Measurements from ENCODE around the gene PAMR1.

PAMR1 gene

GRCh38 chr11:35558513-35558912 lies 33.1 kb upstream of the PAMR1 start:
- Histone ChIP-seq H3K27me3 (no peaks in the 10 kb centered on the region), H3K27ac (no peak overlapping the region), H3K36me3 (no peaks in the 10 kb centered on the region), H4K20me1 (no peaks in the 10 kb centered on the region), H3K9ac (no peak overlapping the region), H3K4me3 (no peak overlapping the region), H3K4me2 (no peak overlapping the region), H3K9me3 (replicated peaks in 1 of 11) (peaks cover 0 to 6% (median 0%) of the 10 kb centered on the region in 11 experiments; a peak in 1 of 22 replicates), H3K4me1 (peaks cover 0 to 11% (median 0%) of the 10 kb centered on the region in 10 experiments; a peak in 4 of 20 replicates)
- TF ChIP-seq Cebpa-rat (IDR thresholded peaks at IDR 0.05): no peak

DNA sequence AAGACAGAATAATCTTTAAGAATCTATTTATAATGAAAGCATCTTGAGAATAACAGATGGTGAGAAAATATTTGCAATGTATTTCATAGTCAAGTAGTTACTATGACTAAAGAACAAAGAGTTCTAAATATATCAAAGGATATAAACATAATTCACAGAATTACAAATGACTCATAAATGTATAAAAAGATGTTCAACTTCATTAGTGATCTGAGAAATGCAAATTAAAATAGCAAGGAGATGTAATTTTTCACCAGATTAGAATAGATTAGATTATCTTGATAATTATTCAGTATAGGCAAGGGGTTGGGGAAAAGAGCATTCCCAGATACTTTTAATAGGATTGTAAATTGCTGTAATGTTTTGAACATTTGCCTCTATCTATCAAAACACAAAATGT lies 30.1 kb upstream of the PAMR1 start:
- no peak for TF ChIP-seq Cebpa-rat (IDR thresholded peaks at IDR 0.05)
- Histone ChIP-seq H4K20me1 (no peaks in the 10 kb centered on the region), H3K9ac (no peak overlapping the region), H3K27me3 (no peaks in the 10 kb centered on the region), H3K4me1 (peaks cover 0 to 2% (median 0%) of the 10 kb centered on the region in 10 experiments; a peak in 1 of 20 replicates), H3K36me3 (no peaks in the 10 kb centered on the region), H3K4me2 (no peak overlapping the region), H3K27ac (no peak overlapping the region), H3K4me3 (no peak overlapping the region), H3K9me3 (replicated peaks in 1 of 11) (peaks cover 0 to 6% (median 0%) of the 10 kb centered on the region in 11 experiments; a peak in 1 of 22 replicates)

GRCh38 chr11:35554491-35555437 lies 29.3 kb upstream of the PAMR1 start:
- Histone ChIP-seq H3K4me3 (no peak overlapping the region), H3K9ac (no peak overlapping the region), H4K20me1 (no peaks in the 10 kb centered on the region), H3K36me3 (no peaks in the 10 kb centered on the region), H3K27ac (no peak overlapping the region), H3K4me1 (peaks cover 1 to 9% (median 4%) of the 10 kb centered on the region in 10 experiments; a peak in 19 of 20 replicates), H3K4me2 (no peak overlapping the region), H3K9me3 (replicated peaks in 1 of 11) (peaks cover 0 to 6% (median 0%) of the 10 kb centered on the region in 11 experiments; a peak in 1 of 22 replicates), H3K27me3 (no peaks in the 10 kb centered on the region)
- TF ChIP-seq Cebpa-rat (IDR thresholded peaks at IDR 0.05): no peak

DNA sequence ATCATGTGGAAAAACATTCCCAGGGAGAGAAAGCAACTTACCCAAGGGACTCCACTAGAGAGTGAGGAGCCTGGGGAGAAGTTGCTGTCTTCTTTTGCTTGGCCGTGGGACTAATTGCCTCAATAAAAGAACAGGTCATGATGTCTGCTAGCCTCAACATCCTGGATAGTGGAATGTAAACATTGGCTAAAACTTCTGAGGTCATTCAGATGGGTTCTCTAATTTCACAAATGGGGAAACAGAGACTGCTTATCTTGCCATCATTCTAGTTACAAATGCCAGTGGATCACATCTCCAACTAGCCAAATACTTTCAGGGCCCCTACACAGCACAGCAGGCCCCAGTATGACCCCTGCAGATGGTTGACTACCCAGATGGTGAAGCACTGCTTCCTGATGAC lies 28.4 kb upstream of the PAMR1 start:
- Histone ChIP-seq H4K20me1 (no peaks in the 10 kb centered on the region), H3K27ac (no peak overlapping the region), H3K9ac (no peak overlapping the region), H3K4me3 (no peak overlapping the region), H3K9me3 (replicated peaks in 1 of 11) (peaks cover 0 to 6% (median 0%) of the 10 kb centered on the region in 11 experiments; a peak in 1 of 22 replicates), H3K4me2 (no peak overlapping the region), H3K27me3 (no peaks in the 10 kb centered on the region), H3K36me3 (no peaks in the 10 kb centered on the region), H3K4me1 (peaks cover 11 to 19% (median 14%) of the 10 kb centered on the region in 10 experiments)
- no peak for TF ChIP-seq Cebpa-rat (IDR thresholded peaks at IDR 0.05)

DNA sequence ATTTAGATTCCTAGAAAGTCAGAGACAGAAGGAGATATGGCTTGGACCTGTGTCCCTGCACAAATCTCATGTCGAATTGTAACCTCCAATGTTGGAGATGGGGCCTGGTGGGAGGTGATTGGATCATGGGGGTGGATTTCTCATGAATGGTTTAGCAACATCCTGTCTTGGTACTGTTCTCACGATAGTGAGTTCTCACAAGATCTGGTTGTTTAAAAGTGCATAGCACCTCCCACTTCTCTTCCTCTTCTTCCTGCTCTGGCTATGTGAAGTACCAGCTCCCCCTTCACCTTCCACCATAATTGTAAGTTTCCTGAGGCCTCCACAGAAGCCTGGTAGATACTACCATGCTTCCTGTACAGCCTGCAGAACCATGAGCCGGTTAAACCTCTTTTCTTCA lies 27.6 kb upstream of the PAMR1 start:
- no peak overlapping the region for H3K4me2 ChIP-seq
- TF ChIP-seq Cebpa-rat (IDR thresholded peaks at IDR 0.05): no peak
- no peak overlapping the region for H3K9ac ChIP-seq
- H4K20me1 ChIP-seq: no peaks in the 10 kb centered on the region
- H3K27ac ChIP-seq: no peak overlapping the region
- H3K36me3 ChIP-seq: no peaks in the 10 kb centered on the region
- peaks cover 13 to 22% (median 17%) of the 10 kb centered on the region in 10 experiments for H3K4me1 ChIP-seq
- H3K4me3 ChIP-seq: no peak overlapping the region
- H3K9me3 ChIP-seq (replicated peaks in 1 of 11): peaks cover 0 to 6% (median 0%) of the 10 kb centered on the region in 11 experiments; a peak in 1 of 22 replicates
- H3K27me3 ChIP-seq: no peaks in the 10 kb centered on the region

DNA sequence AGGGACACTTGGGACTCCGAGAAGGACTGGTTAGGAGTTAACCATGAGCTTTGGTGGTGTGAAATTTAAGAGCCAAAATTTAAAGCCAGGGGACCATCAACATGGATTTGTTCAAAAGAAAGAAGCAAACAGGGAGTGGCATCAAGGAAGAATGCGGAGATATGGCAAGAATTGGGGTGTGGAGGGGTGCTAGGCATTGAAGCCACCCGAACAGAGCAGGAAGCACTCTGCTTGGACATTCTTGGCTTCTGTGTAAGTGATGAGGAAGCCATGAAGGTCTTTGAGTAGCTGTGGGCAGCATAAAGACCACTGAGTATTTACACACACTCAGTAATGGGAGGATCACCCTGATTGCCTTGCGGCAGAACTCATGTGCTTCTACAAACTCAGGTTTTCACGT lies 27.2 kb upstream of the PAMR1 start:
- H3K27ac ChIP-seq: no peak overlapping the region
- TF ChIP-seq Cebpa-rat (IDR thresholded peaks at IDR 0.05): no peak
- H3K9ac ChIP-seq: no peak overlapping the region
- no peaks in the 10 kb centered on the region for H3K36me3 ChIP-seq
- H3K4me2 ChIP-seq: no peak overlapping the region
- H3K9me3 ChIP-seq (replicated peaks in 1 of 11): peaks cover 0 to 5% (median 0%) of the 10 kb centered on the region in 11 experiments; a peak in 1 of 22 replicates
- H3K4me1 ChIP-seq: peaks cover 13 to 22% (median 17%) of the 10 kb centered on the region in 10 experiments
- no peak overlapping the region for H3K4me3 ChIP-seq
- H4K20me1 ChIP-seq: no peaks in the 10 kb centered on the region
- no peaks in the 10 kb centered on the region for H3K27me3 ChIP-seq

DNA sequence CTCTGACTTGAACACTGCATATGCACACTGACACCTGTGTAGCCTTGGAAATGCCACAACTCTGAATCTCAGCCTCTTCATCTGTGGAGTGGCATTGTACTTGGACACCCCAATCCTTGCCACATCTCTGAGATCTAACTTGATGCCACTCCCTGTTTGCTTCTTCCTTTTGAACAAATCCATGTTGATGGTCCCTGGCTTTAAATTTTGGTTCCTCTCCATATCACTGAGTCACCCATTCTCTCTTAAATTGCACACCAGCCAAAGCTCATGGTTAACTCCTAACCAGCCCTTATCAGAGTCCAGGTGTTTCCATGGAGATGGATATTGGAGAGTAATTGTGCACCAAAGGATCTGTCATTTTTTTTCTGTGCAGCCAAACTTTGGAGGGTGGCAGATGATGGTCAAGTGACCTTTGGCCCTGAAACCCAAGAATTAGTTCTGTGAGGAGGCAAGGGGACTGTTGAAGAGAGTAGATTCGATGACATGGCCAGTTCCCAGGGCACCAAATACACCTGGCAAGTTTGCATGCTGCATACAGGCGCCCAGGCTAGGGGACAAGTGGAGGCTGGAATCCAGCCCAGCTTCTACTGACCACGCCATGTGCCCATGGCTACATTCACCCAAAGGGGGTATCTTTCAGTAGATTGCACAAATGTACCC lies 25.1 kb upstream of the PAMR1 start:
- Histone ChIP-seq H3K36me3 (no peaks in the 10 kb centered on the region), H3K27ac (no peak overlapping the region), H4K20me1 (no peaks in the 10 kb centered on the region), H3K27me3 (no peaks in the 10 kb centered on the region), H3K4me3 (no peak overlapping the region), H3K4me2 (peak overlapping the region in 5 of 11 experiments; percentile 44 to 71 (median 63); a peak in 7 of 22 replicates), H3K9me3 (replicated peaks in 1 of 11) (no peaks in the 10 kb centered on the region), H3K9ac (no peak overlapping the region), H3K4me1 (peaks cover 32 to 40% (median 35%) of the 10 kb centered on the region in 10 experiments)
- TF ChIP-seq Cebpa-rat (IDR thresholded peaks at IDR 0.05): no peak

DNA sequence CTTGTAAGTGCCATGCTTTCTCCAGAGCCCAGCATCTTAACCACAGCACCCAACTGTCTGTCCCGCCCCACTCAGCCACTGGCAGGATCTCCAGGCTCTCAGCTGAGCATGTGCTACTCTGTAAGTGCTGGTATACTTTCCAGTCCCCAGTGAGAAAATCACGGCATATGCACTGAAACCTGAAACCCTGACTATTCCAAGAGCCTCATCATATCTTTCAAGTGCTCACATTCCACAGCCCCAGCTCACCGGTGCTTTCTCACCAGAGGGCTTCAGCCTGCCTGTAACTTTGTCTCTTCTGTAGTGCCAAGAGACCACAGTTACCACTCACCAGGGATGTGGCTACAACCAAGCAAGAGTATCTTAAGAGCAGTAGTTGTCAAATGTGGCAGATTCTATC lies 24.4 kb upstream of the PAMR1 start:
- peak overlapping the region; percentile 16 to 71 (median 52); a peak in 21 of 22 replicates for H3K4me2 ChIP-seq
- no peak for TF ChIP-seq Cebpa-rat (IDR thresholded peaks at IDR 0.05)
- peaks cover 0 to 2% (median 0%) of the 10 kb centered on the region in 11 experiments; a peak in 2 of 22 replicates for H3K9me3 ChIP-seq (replicated peaks in 1 of 11)
- H3K36me3 ChIP-seq: no peaks in the 10 kb centered on the region
- H3K4me1 ChIP-seq: peaks cover 32 to 40% (median 35%) of the 10 kb centered on the region in 10 experiments
- no peaks in the 10 kb centered on the region for H4K20me1 ChIP-seq
- H3K27me3 ChIP-seq: no peaks in the 10 kb centered on the region
- no peak overlapping the region for H3K4me3 ChIP-seq
- H3K27ac ChIP-seq: no peak overlapping the region
- H3K9ac ChIP-seq: no peak overlapping the region
